Tibial nerve (tissue), 4 donors: ENCODE data around the gene EML5.
A peak's percentile ranks its signal among the peaks of the same experiment; 100 is the strongest.

ENCODE experiments used
- CTCF ChIP-seq, 5 experiments: fragments of 200-600 bp in 3 of 5; fragments of 450-650 bp in 2 of 5; sonication (generic) in 3 of 5; IDR thresholded peaks; one replicate each; pipeline ENCODE4 v1.5.1; 2016 to 2019; ENCODE audit warnings: antibody characterized with exemption in 5 of 5, mild to moderate bottlenecking in 3 of 5, moderate library complexity in 2 of 5
- EP300 ChIP-seq, 2 donors: sonication (generic); formaldehyde crosslinking; IDR thresholded peaks; one replicate each; pipeline ENCODE4 v1.6.1; 2017; ENCODE audit warnings: antibody characterized with exemption in 2 of 2, mild to moderate bottlenecking in 1 of 2
- POLR2A ChIP-seq, 2 donors: fragments of 450-650 bp; IDR thresholded peaks; one replicate each; pipeline ENCODE4 v1.6.1; 2017; ENCODE audit warnings: antibody characterized with exemption in 2 of 2, mild to moderate bottlenecking in 2 of 2, moderate library complexity in 2 of 2

GRCh38 chr14:88667555-88668273, 125.0 kb downstream of the EML5 start:
- TF ChIP-seq CTCF (IDR thresholded peaks at IDR 0.05) (peak; percentile 54 to 82 (median 73)), POLR2A (IDR thresholded peaks at IDR 0.05) (no peak), EP300 (IDR thresholded peaks at IDR 0.05) (no peak)
